SK-N-SH (cell line): ENCODE results near the gene C17orf114.

Experiments used
- CTCF ChIA-PET: fragments of 300-600, 350-600 bp; formaldehyde crosslinking; extraction: SDS; loops from one replicate; lab custom pipeline; 2021; lab: Yijun Ruan, JAX
- POLR2A ChIA-PET: fragments of 350-600 bp; sonication (Branson Sonifier 250); formaldehyde crosslinking; extraction: SDS; loops from one replicate; lab custom pipeline; 2020; ENCODE audit warnings: antibody characterized with exemption, inconsistent platforms; lab: Yijun Ruan, JAX
- DNase-seq: peaks from one replicate; pipeline ENCODE4 v3.0.0; 2012
- H2AFZ ChIP-seq: fragments of 200-600 bp; sonication (generic); 2 replicates; pipeline ENCODE4 v1.8.1; 2016; ENCODE audit warnings: antibody characterized with exemption, mild to moderate bottlenecking, low read depth
- H3F3A ChIP-seq: fragments of 200-600 bp; sonication (generic); replicated peaks from 2 replicates; pipeline ENCODE3; 2016; ENCODE audit warnings: antibody characterized with exemption, mild to moderate bottlenecking; ENCODE audit not compliant: insufficient read depth
- H3K27ac ChIP-seq, 2 experiments: fragments of 200-500 bp in 1 of 2; fragments of 200-600 bp in 1 of 2; sonication (Bioruptor generic) in 1 of 2; sonication (generic), shearing (Covaris generic) in 1 of 2; 2 replicates each; pipeline versions ENCODE4 v1.5.1 to v1.6.1; 2014 to 2016; ENCODE audit warnings: low read depth in 2 of 2, inconsistent platforms in 1 of 2, low read length in 1 of 2, mild to moderate bottlenecking in 1 of 2, mixed read lengths in 1 of 2
- H3K27me3 ChIP-seq: fragments of 200-600 bp; sonication (generic), shearing (Covaris generic); 2 replicates; pipeline ENCODE4 v1.6.1; 2016; ENCODE audit warnings: mixed run types; ENCODE audit not compliant: insufficient read depth
- H3K36me3 ChIP-seq, 2 experiments: fragments of 200-500 bp in 1 of 2; fragments of 200-600 bp in 1 of 2; sonication (Bioruptor generic) in 1 of 2; sonication (generic) in 1 of 2; replicated peaks in 1 of 2; 2 replicates each; pipeline versions ENCODE3 to v1.5.1; 2014 to 2016; ENCODE audit warnings: low read length in 1 of 2, mild to moderate bottlenecking in 1 of 2; ENCODE audit not compliant: insufficient read depth in 2 of 2, control insufficient read depth in 1 of 2
- H3K4me1 ChIP-seq, 2 experiments: fragments of 200-500 bp in 1 of 2; fragments of 200-600 bp in 1 of 2; sonication (Bioruptor generic) in 1 of 2; sonication (generic), shearing (Covaris generic) in 1 of 2; 2 replicates each; pipeline versions ENCODE4 v1.5.1 to v1.6.1; 2014 to 2016; ENCODE audit warnings: low read depth in 1 of 2, low read length in 1 of 2, mixed run types in 1 of 2; ENCODE audit not compliant: insufficient read depth in 2 of 2, control insufficient read depth in 1 of 2
- H3K4me2 ChIP-seq: fragments of 200-600 bp; sonication (generic), shearing (Covaris generic); 2 replicates; pipeline ENCODE4 v1.6.1; 2017; ENCODE audit warnings: mixed run types
- H3K4me3 ChIP-seq, 2 experiments: fragments of 200-500 bp in 1 of 2; fragments of 200-600 bp in 1 of 2; sonication (Bioruptor generic) in 1 of 2; sonication (generic), shearing (Covaris generic) in 1 of 2; 2 replicates each; pipeline versions ENCODE4 v1.5.1 to v1.8.1; 2014 to 2016; ENCODE audit warnings: low read depth in 2 of 2, inconsistent platforms in 1 of 2, low read length in 1 of 2, mild to moderate bottlenecking in 1 of 2, mixed read lengths in 1 of 2, moderate library complexity in 1 of 2
- H3K79me2 ChIP-seq: fragments of 200-600 bp; sonication (generic); 2 replicates; pipeline ENCODE4 v1.8.1; 2017; ENCODE audit warnings: mild to moderate bottlenecking; ENCODE audit not compliant: insufficient read depth
- H3K9ac ChIP-seq: fragments of 200-600 bp; sonication (generic); 2 replicates; pipeline ENCODE4 v1.6.1; 2017; ENCODE audit warnings: mixed run types
- H3K9me2 ChIP-seq: fragments of 200-600 bp; sonication (generic); 2 replicates; pipeline ENCODE4 v1.6.1; 2017; ENCODE audit warnings: mixed run types
- H3K9me3 ChIP-seq: fragments of 200-600 bp; sonication (generic); 2 replicates; pipeline ENCODE4 v1.6.1; 2017; ENCODE audit warnings: mixed run types, mild to moderate bottlenecking, moderate library complexity
- H4K20me1 ChIP-seq: fragments of 200-600 bp; sonication (generic); 2 replicates; pipeline ENCODE4 v1.6.1; 2017; ENCODE audit warnings: mild to moderate bottlenecking, mixed run types; ENCODE audit not compliant: insufficient read depth
- ELF1 ChIP-seq: IDR thresholded peaks from 2 replicates; pipeline ENCODE4 v1.4.0; 2012
- EP300 ChIP-seq, 2 experiments: IDR thresholded peaks; 2 replicates each; pipeline versions ENCODE4 v1.4.0 to v1.6.1; 2012; ENCODE audit warnings: borderline replicate concordance in 1 of 2, low read depth in 1 of 2, low read length in 1 of 2
- EZH2phosphoT487 ChIP-seq: fragments of 200-600 bp; sonication (generic); IDR thresholded peaks from 2 replicates; pipeline ENCODE4 v1.6.1; 2017; ENCODE audit warnings: low read depth, mixed run types, mild to moderate bottlenecking, antibody characterized with exemption, moderate library complexity, borderline replicate concordance
- MXI1 ChIP-seq: IDR thresholded peaks from 2 replicates; pipeline ENCODE4 v1.6.1; 2012; ENCODE audit warnings: mild to moderate bottlenecking, low read depth, low read length, improper control_type of control experiment
- NFIC ChIP-seq: IDR thresholded peaks from 2 replicates; pipeline ENCODE4 v1.4.0; 2012; ENCODE audit warnings: borderline replicate concordance
- POLR2AphosphoS5 ChIP-seq: IDR thresholded peaks from 2 replicates; pipeline ENCODE4 v1.6.1; 2012; ENCODE audit warnings: low read depth, low read length
- RCOR1 ChIP-seq: fragments of 150-350 bp; IDR thresholded peaks from 2 replicates; pipeline ENCODE4 v1.6.1; 2017; ENCODE audit warnings: antibody characterized with exemption, low read length
- RXRA ChIP-seq: IDR thresholded peaks from 2 replicates; pipeline ENCODE4 v1.4.0; 2012; ENCODE audit warnings: low read depth, mild to moderate bottlenecking, borderline replicate concordance
- SMC3 ChIP-seq: IDR thresholded peaks from 2 replicates; pipeline ENCODE4 v1.6.1; 2012; ENCODE audit warnings: low read depth, low read length, improper control_type of control experiment
- TCF12 ChIP-seq: IDR thresholded peaks from 2 replicates; pipeline ENCODE4 v1.4.0; 2012
- TEAD4 ChIP-seq: IDR thresholded peaks from 2 replicates; pipeline ENCODE4 v1.4.0; 2012; ENCODE audit warnings: mild to moderate bottlenecking, borderline replicate concordance; ENCODE audit not compliant: insufficient read depth
- WGBS: methylation state at CpG from one replicate; pipeline ENCODE4 v1.1.6; 2017; ENCODE audit warnings: low lambda C conversion rate; 5-methylcytosine and 5-hydroxymethylcytosine counted together
- TF ChIP-seq, protein P1 (sequence below): IDR thresholded peaks from 2 replicates; pipeline ENCODE4 v1.4.0; 2012; ENCODE audit warnings: low read depth, borderline replicate concordance
- TF ChIP-seq, protein P2 (sequence below): IDR thresholded peaks from 2 replicates; pipeline ENCODE4 v1.6.1; 2012; ENCODE audit warnings: mild to moderate bottlenecking, low read depth, low read length, moderate library complexity
- TF ChIP-seq, protein P3 (sequence below): IDR thresholded peaks from 2 replicates; pipeline ENCODE4 v1.4.0; 2012; ENCODE audit warnings: low read depth

C17orf114 gene

DNA sequence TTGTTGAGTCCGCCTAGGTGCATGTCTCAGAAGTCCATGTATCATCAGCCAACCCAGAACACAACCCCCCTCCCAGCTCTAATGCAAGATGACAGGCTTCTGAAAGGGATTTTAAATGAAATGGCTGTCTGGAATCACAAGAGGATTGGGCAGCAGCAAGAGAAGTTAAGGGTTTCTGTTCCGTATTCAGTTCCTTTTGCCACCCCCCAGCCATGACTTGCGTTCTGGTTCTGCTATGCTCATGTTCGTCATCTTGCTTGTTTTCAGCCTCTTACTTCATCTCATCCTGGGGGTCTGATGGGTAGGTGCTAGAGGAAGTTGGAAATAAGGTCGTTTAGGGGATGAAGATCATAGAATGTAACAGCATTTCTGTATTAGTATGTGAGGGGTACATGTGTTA, 43.0 kb upstream of the C17orf114 start:
- no peaks in the 10 kb centered on the region for H3K27me3 ChIP-seq
- H3K36me3 ChIP-seq, result no peaks in the 10 kb centered on the region
- no peak overlapping the region for H2AFZ ChIP-seq
- peaks cover 94% of the 10 kb centered on the region for H3K79me2 ChIP-seq
- no peak for DNase-seq
- CTCF ChIA-PET, result interaction anchor here (0.8 to 2.4 kb wide), 4 partner anchors 36 to 56 kb away, joined by 3 to 5 read pairs (median 4); partner anchors contain the start of gene GLTPD2
- no peaks in the 10 kb centered on the region for H3K9me2 ChIP-seq
- H3K4me3 ChIP-seq, result no peak overlapping the region
- H3K9me3 ChIP-seq, result no peaks in the 10 kb centered on the region
- TF ChIP-seq EP300 (IDR thresholded peaks at IDR 0.05; ENCODE audit: borderline replicate concordance in 1 of 2, low read depth in 1 of 2, low read length in 1 of 2) (no peak), TCF12 (no peak), EZH2phosphoT487 (no peak), POLR2AphosphoS5 (no peak), MXI1 (no peak), SMC3 (no peak), RXRA (no peak), RCOR1 (no peak), NFIC (no peak), TEAD4 (no peak), ELF1 (no peak)
- TF ChIP-seq, protein P1, sequence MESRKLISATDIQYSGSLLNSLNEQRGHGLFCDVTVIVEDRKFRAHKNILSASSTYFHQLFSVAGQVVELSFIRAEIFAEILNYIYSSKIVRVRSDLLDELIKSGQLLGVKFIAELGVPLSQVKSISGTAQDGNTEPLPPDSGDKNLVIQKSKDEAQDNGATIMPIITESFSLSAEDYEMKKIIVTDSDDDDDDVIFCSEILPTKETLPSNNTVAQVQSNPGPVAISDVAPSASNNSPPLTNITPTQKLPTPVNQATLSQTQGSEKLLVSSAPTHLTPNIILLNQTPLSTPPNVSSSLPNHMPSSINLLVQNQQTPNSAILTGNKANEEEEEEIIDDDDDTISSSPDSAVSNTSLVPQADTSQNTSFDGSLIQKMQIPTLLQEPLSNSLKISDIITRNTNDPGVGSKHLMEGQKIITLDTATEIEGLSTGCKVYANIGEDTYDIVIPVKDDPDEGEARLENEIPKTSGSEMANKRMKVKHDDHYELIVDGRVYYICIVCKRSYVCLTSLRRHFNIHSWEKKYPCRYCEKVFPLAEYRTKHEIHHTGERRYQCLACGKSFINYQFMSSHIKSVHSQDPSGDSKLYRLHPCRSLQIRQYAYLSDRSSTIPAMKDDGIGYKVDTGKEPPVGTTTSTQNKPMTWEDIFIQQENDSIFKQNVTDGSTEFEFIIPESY, result no peak
- TF ChIP-seq, protein P2, sequence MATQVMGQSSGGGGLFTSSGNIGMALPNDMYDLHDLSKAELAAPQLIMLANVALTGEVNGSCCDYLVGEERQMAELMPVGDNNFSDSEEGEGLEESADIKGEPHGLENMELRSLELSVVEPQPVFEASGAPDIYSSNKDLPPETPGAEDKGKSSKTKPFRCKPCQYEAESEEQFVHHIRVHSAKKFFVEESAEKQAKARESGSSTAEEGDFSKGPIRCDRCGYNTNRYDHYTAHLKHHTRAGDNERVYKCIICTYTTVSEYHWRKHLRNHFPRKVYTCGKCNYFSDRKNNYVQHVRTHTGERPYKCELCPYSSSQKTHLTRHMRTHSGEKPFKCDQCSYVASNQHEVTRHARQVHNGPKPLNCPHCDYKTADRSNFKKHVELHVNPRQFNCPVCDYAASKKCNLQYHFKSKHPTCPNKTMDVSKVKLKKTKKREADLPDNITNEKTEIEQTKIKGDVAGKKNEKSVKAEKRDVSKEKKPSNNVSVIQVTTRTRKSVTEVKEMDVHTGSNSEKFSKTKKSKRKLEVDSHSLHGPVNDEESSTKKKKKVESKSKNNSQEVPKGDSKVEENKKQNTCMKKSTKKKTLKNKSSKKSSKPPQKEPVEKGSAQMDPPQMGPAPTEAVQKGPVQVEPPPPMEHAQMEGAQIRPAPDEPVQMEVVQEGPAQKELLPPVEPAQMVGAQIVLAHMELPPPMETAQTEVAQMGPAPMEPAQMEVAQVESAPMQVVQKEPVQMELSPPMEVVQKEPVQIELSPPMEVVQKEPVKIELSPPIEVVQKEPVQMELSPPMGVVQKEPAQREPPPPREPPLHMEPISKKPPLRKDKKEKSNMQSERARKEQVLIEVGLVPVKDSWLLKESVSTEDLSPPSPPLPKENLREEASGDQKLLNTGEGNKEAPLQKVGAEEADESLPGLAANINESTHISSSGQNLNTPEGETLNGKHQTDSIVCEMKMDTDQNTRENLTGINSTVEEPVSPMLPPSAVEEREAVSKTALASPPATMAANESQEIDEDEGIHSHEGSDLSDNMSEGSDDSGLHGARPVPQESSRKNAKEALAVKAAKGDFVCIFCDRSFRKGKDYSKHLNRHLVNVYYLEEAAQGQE, result no peak
- TF ChIP-seq, protein P3, sequence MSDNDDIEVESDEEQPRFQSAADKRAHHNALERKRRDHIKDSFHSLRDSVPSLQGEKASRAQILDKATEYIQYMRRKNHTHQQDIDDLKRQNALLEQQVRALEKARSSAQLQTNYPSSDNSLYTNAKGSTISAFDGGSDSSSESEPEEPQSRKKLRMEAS, result no peak
- TF ChIP-seq, all 33 proteins: peak for 0
- POLR2A ChIA-PET, result no interaction called here
- H3K4me2 ChIP-seq, result no peak overlapping the region
- no peak overlapping the region for H3K27ac ChIP-seq
- H3K4me1 ChIP-seq, result 0 out of 4 replicates have a peak, but pooled peaks cover 0 to under 1% of the 10 kb centered on the region in 2 experiments
- 92% methylated on average over 5 of the region's 5 CpGs for WGBS
- H3K9ac ChIP-seq, result no peak overlapping the region
- no peaks in the 10 kb centered on the region for H3F3A ChIP-seq
- peaks cover 70% of the 10 kb centered on the region for H4K20me1 ChIP-seq
